GM12878 (cell line): ENCODE results near the gene SLC17A8. TPM values are rescaled to one million over a fixed set of nuclear protein-coding genes. Genes with fewer than 3 reads are reported as not detected.

Experiments used
- ATAC-seq: fragments of 200-7000 bp; cut with Tn5 transposase; 3 replicates; pipeline ENCODE4 v1.9.1; 2020; ENCODE audit warnings: mild to moderate bottlenecking, moderate library complexity
- BruUV-seq: library from RNA; stranded (reverse); fragments of 400-500 nt; replicated peaks from 2 replicates; lab custom pipeline; 2021; lab: Mats Ljungman, UMichigan
- CTCF ChIA-PET: fragments of 300-600 bp; sonication (Branson Sonifier 250); formaldehyde crosslinking; extraction: SDS; loops from one replicate; lab custom pipeline; 2021; ENCODE audit warnings: inconsistent platforms; lab: Yijun Ruan, JAX
- POLR2A ChIA-PET: fragments of 350-600 bp; formaldehyde crosslinking; extraction: SDS; loops from one replicate; lab custom pipeline; 2021; ENCODE audit warnings: inconsistent platforms; lab: Charles Lee
- RAD21 ChIA-PET: fragments of 300-600 bp; sonication (Branson Sonifier 250); formaldehyde crosslinking; loops from one replicate; lab custom pipeline; 2023; ENCODE audit warnings: antibody characterized with exemption; ENCODE audit not compliant: unreplicated experiment; lab: Charles Lee
- SMC1A ChIA-PET: fragments of 300-600 bp; sonication (Branson Sonifier 250); formaldehyde crosslinking; loops from one replicate; lab custom pipeline; 2023; ENCODE audit not compliant: unreplicated experiment, uncharacterized antibody; lab: Charles Lee
- DNase-seq: peaks from one replicate; pipeline ENCODE4 v3.0.0-alpha.2; 2011; ENCODE audit warnings: low read depth, low spot score
- FAIRE-seq: peaks from 3 replicates; lab custom pipeline; 2011; peaks lifted over from hg19 to GRCh38; lab: Jason Lieb, UNC
- H2AFZ ChIP-seq: 2 replicates; pipeline ENCODE4 v1.6.0; 2011; ENCODE audit warnings: low read depth, low read length, control low read depth; ENCODE audit not compliant: control insufficient read depth
- H3K27ac ChIP-seq: 2 replicates; pipeline ENCODE4 v1.5.1; 2011; ENCODE audit warnings: control low read depth; ENCODE audit not compliant: control insufficient read depth, insufficient read depth
- H3K27me3 ChIP-seq, 2 experiments: replicated peaks in 1 of 2; 2 replicates each; pipeline versions ENCODE4 v1.6.0 to v1.6.1; 2011; ENCODE audit warnings: low read length in 1 of 2; ENCODE audit not compliant: control insufficient read depth in 2 of 2, insufficient read depth in 2 of 2
- H3K36me3 ChIP-seq, 2 experiments: 2 replicates each; pipeline ENCODE4 v1.5.1; 2011; ENCODE audit warnings: low read length in 1 of 2; ENCODE audit not compliant: control insufficient read depth in 2 of 2, insufficient read depth in 2 of 2
- H3K4me1 ChIP-seq: 2 replicates; pipeline ENCODE4 v1.6.1; 2011; ENCODE audit warnings: mild to moderate bottlenecking, low read length, moderate library complexity, mixed read lengths; ENCODE audit not compliant: control insufficient read depth, insufficient read depth
- H3K4me2 ChIP-seq: 2 replicates; pipeline ENCODE4 v1.6.0; 2011; ENCODE audit warnings: control low read depth; ENCODE audit not compliant: control insufficient read depth, insufficient read depth
- H3K4me3 ChIP-seq: fragments of 200-600 bp; sonication (generic); 2 replicates; pipeline ENCODE4 v1.5.1; 2016
- H3K79me2 ChIP-seq: 2 replicates; pipeline ENCODE4 v1.6.0; 2011; ENCODE audit warnings: low read length; ENCODE audit not compliant: control insufficient read depth, insufficient read depth
- H3K9ac ChIP-seq: 2 replicates; pipeline ENCODE4 v1.8.0; 2011; ENCODE audit warnings: low read length, control low read depth, mixed read lengths; ENCODE audit not compliant: control insufficient read depth, insufficient read depth
- H3K9me3 ChIP-seq: replicated peaks from 3 replicates; pipeline ENCODE4 v1.5.1; 2011; ENCODE audit warnings: mild to moderate bottlenecking, low read length; ENCODE audit not compliant: control insufficient read depth, insufficient read depth
- H4K20me1 ChIP-seq: 2 replicates; pipeline ENCODE4 v1.6.0; 2011; ENCODE audit not compliant: control insufficient read depth, insufficient read depth
- ASH2L ChIP-seq: fragments of 300-600, 200-600 bp; sonication (generic); IDR thresholded peaks from 2 replicates; pipeline ENCODE4 v1.6.1; 2017; ENCODE audit warnings: low read depth, mild to moderate bottlenecking, borderline replicate concordance
- ATF7 ChIP-seq: fragments of 450-650 bp; IDR thresholded peaks from 2 replicates; pipeline ENCODE4 v1.6.1; 2016; ENCODE audit warnings: low read depth, mild to moderate bottlenecking
- BRCA1 ChIP-seq: IDR thresholded peaks from 2 replicates; pipeline ENCODE4 v1.6.1; 2011; ENCODE audit warnings: low read depth, low read length, improper control_type of control experiment
- HDAC2 ChIP-seq: fragments of 200-600 bp; sonication (generic); IDR thresholded peaks from 2 replicates; pipeline ENCODE4 v1.6.1; 2017
- IRF3 ChIP-seq: fragments of 450-650 bp; IDR thresholded peaks from 2 replicates; pipeline ENCODE4 v1.6.1; 2014; ENCODE audit warnings: mild to moderate bottlenecking
- STAT3 ChIP-seq: IDR thresholded peaks from 2 replicates; pipeline ENCODE4 v1.6.1; 2011; ENCODE audit warnings: low read depth, low read length, improper control_type of control experiment
- ZSCAN29 ChIP-seq: fragments of 450-650 bp; IDR thresholded peaks from 2 replicates; pipeline ENCODE4 v1.6.1; 2017; ENCODE audit warnings: mild to moderate bottlenecking, moderate library complexity
- WGBS: methylation state at CpG from one replicate; pipeline ENCODE4 v1.1.6; 2016; ENCODE audit warnings: low lambda C conversion rate; ENCODE audit not compliant: insufficient replicate concordance, insufficient coverage; ENCODE audit errors: missing lambda C conversion rate; 5-methylcytosine and 5-hydroxymethylcytosine counted together
- in situ Hi-C: fragments of 300-500 bp; cut with MboI; formaldehyde crosslinking; loops from 9 replicates; pipeline ENCODE4 v1.14.3; 2018; ENCODE audit warnings: mixed read lengths
- intact Hi-C: fragments of 100-400 bp; cut with micrococcal nuclease; formaldehyde crosslinking; loops from one replicate; pipeline ENCODE4 v1.14.2; 2022; ENCODE audit not compliant: unreplicated experiment
- polyA plus RNA-seq, 11 experiments: library from polyadenylated mRNA; depleted of rRNA in 4 of 11; unstranded in 6 of 11; stranded (reverse) in 5 of 11; fragments of >200 nt; fragmentation: Nextera tagmentation in 4 of 11; fragmentation: Illumina TruSeq in 1 of 11; extraction: Ambion mirVana in 4 of 11; extraction: Trizol in 1 of 11; gene quantifications; 1 replicate in 1 of 11; 2 replicates in 10 of 11; pipeline versions ENCODE4 v1.2.1 to v1.2.3, GENCODE V29; 2011 to 2016; ENCODE audit warnings: inconsistent platforms in 2 of 11, missing spikeins in 2 of 11, low read depth in 1 of 11
- total RNA-seq, 4 experiments: library from RNA; depleted of rRNA in 3 of 4; stranded (reverse); fragments of >200 nt in 3 of 4; fragmentation: Illumina TruSeq in 1 of 4; extraction: Trizol in 1 of 4; gene quantifications; 2 replicates each; pipeline versions ENCODE4 v1.2.1 to v1.2.3, GENCODE V29; 2013 to 2021
- TF ChIP-seq, protein P1 (sequence below): fragments of 450-650 bp; conservative IDR thresholded peaks from 2 replicates; pipeline ENCODE4 v1.6.1; 2017; ENCODE audit warnings: mild to moderate bottlenecking, moderate library complexity

The SLC17A8 gene
- total and polyA plus RNA-seq, 10 of the 15 experiments (the other 5 are each of a cell fraction or from before 2014, with no cell fraction given): 0.18 TPM; not detected in 9

- WGBS: 100% methylated on average over 3 of the region's 3 CpGs
Observed at GRCh38 chr12:100337299-100337698, 19.6 kb upstream of the SLC17A8 start.

More at GRCh38 chr12:100337299-100337698, 19.6 kb upstream of the SLC17A8 start:
- RAD21 ChIA-PET: interaction anchor here (1.0 to 1.4 kb wide), 3 partner anchors 11 to 102 kb away, joined by 3 to 4 read pairs (median 3); no protein-coding TSS in a partner anchor
- Histone ChIP-seq H3K4me2 (no peak overlapping the region), H2AFZ (no peak overlapping the region), H3K27me3 (no peaks in the 10 kb centered on the region), H3K9ac (no peak overlapping the region), H3K9me3 (no peaks in the 10 kb centered on the region), H3K79me2 (no peaks in the 10 kb centered on the region), H3K4me1 (no peaks in the 10 kb centered on the region), H3K4me3 (no peak overlapping the region), H3K27ac (no peak overlapping the region), H3K36me3 (peaks cover 0 to 5% of the 10 kb centered on the region in 2 experiments; a peak in 1 of 4 replicates), H4K20me1 (no peaks in the 10 kb centered on the region)
- DNase-seq: no peak
- BruUV-seq: no TSS peak
- CTCF ChIA-PET: interaction anchor here (0.7 to 2.1 kb wide), 3 partner anchors 10 to 102 kb away, joined by 4 to 6 read pairs (median 4); no protein-coding TSS in a partner anchor
- ATAC-seq: no peak
- FAIRE-seq: no peak
- POLR2A ChIA-PET: interaction anchor here (0.6 kb wide), 1 partner anchor 15 kb away, joined by 3 read pairs; no protein-coding TSS in a partner anchor
- TF ChIP-seq ZSCAN29 (no peak), ATF7 (no peak), STAT3 (no peak), IRF3 (no peak), ASH2L (no peak), HDAC2 (no peak), BRCA1 (no peak)
- TF ChIP-seq, protein P1, sequence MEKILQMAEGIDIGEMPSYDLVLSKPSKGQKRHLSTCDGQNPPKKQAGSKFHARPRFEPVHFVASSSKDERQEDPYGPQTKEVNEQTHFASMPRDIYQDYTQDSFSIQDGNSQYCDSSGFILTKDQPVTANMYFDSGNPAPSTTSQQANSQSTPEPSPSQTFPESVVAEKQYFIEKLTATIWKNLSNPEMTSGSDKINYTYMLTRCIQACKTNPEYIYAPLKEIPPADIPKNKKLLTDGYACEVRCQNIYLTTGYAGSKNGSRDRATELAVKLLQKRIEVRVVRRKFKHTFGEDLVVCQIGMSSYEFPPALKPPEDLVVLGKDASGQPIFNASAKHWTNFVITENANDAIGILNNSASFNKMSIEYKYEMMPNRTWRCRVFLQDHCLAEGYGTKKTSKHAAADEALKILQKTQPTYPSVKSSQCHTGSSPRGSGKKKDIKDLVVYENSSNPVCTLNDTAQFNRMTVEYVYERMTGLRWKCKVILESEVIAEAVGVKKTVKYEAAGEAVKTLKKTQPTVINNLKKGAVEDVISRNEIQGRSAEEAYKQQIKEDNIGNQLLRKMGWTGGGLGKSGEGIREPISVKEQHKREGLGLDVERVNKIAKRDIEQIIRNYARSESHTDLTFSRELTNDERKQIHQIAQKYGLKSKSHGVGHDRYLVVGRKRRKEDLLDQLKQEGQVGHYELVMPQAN: no peak
- SMC1A ChIA-PET: interaction anchor here (0.7 to 0.9 kb wide), 2 partner anchors 14 to 48 kb away, joined by 3 read pairs; no protein-coding TSS in a partner anchor
- intact Hi-C loops: no loop called here
- in situ Hi-C loops: no loop called here
